HG02623 (cell line): ENCODE results near the gene PELI2.

Source experiments
- ATAC-seq: cut with Tn5 transposase; IDR thresholded peaks from one replicate; pipeline ENCODE4 v1.9.1; 2021; ENCODE audit warnings: moderate library complexity; ENCODE audit not compliant: unreplicated experiment

Gene PELI2

DNA sequence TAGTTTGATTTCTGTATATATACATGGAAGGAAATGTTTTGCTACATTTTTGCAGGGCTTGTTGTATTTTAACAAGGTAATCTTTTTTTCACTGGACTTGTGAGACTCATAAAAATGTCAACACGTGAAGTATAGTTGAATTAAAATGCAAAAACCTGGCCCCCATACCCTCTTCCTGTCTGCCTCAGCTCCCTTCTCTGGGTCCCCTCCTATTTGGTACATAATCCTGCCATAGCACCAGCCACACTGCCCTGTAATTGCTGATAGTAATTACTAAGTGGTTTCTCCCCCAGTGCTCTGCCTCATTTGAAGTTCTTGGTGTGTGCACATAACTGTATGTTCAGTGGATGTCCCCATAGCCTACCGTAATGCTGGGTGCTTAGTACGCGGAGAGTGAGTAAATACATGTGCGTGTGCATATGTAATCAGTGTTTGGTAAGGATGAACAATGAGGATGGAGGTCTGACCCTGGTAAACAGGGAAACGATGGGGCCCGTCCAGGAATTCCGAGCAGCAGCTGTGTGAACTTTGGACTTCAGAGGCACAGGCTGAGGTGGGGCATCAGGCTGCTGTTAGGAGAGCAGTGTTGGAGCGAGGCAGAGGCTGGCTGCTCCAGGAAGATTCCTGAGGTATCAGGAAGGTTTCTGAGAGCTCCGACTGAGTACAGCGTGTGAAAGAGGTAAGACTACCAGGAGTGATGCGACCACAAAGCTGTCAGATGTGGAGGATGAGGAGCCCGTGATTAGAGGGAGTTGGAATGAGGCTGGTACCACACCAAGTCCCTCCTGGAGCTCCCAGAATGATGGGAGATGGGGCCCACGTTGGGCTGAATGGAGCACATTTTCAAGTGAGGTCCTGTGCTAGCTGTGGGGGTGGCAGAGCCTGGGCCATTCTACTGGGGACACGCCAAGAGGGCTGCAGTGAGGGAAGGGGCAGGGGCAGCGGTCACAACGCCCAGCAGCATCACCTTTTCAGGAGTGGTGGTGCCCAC lies 106.8 kb downstream of the PELI2 start:
- ATAC-seq = no peak

DNA sequence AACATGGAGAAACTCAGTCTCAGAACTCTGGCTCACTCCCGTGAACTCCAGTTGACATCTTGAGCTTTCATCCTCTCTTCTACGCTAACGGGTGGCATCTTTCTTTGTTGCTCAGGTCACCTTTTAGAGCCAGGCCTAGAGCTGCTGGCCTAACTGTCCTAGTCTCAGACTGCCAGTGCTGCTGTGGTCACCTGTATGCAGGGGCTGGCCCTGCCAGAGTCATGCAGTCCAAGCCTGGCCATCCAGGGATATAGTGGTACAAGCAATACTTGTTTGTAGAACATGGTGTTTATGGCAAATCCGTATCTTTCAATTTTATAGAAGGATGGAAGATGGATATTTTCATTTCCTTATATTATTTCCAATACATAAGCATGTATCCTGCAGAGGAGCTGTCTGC lies 117.2 kb downstream of the PELI2 start:
- ATAC-seq = no peak

DNA sequence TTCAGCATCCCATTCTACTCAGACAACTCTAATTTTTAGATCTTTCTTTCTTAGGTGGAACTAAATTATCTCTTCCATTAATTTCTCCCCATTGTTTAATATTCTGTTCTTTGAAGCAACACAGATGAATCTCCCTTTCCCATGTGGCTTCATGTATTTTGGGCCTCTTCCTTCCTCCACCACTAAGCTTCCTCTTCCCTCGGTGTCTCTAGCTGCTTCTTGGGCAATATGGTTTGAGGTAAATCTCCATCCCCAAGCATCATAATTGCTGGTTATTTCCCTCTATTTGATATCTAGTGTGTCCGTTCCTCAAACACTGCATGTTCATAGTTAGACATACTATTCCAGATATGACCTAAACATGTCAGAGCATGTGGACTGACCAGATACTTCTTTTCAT lies 119.2 kb downstream of the PELI2 start:
- no peak for ATAC-seq

DNA sequence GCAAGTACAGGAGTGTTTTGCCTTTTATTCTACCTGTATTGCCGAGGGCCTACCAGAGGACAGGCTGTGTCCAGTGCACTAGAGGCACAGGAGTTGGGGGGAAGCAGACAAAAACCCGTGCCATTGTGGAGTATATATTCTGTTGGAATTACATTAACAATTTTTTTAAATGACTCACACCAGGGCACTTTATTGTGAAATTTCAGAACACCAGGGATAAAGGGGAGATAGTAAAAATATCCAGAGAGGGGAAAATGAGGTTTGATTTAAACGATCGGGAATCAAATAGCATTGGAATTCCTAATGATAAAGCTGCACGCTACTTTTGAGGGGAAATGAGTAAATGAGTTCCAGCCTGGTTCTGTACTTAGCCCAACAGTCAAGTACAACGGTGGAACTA lies 123.2 kb downstream of the PELI2 start:
- ATAC-seq = no peak

DNA sequence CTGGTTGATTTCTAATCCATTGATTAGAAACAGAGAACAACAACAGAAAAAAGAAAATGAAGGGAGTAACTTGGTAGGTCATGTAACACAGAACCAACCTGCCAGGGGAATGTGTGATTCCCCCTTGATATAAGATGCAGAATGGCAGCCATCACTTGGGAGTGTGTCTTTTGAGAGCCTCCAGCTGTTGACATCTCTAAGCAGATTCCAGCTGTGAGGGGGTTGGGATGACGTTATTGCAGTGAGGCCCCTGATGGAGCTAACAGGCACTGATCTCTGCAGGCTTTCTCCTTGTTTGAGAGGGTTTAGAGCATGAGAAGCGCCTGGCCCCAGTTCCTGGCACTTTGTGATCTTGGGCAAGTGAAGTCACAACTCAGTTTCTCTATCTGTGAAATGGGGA lies 124.9 kb downstream of the PELI2 start:
- no peak for ATAC-seq

DNA sequence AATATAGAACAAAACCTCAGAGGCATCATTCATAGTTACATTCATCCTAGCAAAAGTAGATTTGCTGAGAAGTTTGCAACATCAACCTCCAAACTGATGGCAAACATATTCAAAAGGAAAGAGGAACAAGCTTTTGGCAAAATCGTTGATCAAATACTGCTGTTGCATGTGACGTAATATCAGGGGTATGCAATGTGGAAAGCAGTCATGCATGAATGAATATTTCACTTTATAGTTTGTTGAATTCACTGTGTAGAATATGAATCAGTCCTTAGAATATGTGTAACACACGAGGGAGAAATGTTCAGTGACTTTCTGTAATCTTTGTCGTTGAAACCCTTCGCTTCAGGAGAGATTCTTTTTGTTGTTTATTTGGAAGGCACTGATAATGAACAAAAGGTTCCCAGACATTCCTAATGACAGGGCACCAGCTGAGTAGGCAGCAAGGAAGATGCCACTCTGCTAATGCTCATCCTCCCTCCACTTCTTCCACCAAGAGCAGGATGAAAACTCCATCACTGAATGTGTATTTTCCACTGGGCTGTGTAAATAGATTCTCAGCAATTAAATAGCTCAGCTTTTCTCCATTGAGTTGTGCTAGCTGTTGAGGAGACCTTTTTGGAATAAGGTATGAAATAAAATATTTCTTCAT lies 126.1 kb downstream of the PELI2 start:
- ATAC-seq = no peak

DNA sequence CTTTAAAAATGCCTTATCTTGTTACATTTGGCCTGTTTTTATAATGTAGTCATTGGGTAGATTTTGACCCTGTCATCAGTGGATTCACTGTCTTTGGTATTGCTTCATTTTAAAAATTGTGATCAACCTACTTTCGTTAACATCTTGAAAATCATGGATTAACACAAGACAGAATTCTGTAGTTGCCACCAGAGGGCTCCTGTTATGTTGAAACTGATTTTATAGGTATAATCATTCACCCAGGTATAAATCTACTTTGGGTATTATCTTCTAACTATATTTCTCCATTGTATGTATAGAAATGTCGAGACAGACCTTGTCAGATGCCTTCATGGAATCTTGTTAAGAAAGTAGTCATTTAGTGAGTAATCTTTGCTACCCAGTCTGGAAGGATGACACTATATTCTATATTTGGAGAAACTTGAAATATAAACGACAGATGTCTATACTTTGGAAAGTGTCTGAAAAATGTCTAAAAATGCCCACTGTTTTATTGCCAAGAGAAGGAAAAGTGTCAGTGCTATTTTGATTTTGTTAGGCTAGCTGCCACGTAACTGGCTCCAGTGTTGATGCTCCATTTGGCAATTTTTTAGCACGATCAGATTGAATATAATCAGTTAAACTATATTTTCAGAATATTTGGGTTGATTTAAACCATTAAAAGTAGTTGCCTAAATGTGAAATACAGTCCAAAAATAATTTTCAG lies 129.4 kb downstream of the PELI2 start:
- no peak for ATAC-seq

DNA sequence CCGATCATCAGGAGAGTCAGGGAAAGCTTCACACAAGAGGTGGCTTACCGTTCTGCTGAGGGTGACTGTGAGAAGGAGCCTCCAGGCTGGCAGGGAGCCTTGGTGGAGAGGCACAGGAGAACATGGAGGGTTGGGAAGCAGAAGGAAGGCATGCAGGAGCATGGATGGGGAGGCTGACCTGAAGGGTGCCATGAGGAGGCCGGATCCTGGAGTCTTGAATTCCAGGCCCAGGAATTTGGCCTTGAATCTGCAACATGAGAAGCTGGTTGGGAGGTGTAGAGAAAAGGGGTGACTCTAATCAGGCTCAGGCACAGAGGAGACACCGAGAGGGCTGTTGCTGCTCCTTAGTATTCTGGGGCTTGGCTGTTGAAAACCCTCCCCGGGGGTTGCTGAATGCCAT lies 130.2 kb downstream of the PELI2 start:
- ATAC-seq = no peak

DNA sequence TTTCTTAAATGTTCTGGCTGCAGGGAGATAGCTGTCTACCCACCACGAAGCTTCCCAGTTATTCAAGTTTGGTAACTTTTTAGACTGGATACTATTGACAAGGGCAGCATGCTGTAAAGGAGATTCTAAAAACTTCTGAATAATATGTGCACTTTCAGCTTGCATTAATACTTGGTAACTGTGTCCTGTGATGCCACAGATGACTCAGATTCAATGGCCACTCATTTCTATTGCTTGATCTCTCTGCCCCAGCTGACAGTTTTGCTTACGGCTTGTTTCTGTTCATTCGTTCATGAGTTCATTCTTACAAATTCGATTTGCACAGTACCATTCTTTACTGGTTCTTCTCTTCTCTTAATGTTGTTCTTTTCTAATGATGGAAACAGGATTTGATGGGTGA lies 142.8 kb downstream of the PELI2 start:
- ATAC-seq = no peak

DNA sequence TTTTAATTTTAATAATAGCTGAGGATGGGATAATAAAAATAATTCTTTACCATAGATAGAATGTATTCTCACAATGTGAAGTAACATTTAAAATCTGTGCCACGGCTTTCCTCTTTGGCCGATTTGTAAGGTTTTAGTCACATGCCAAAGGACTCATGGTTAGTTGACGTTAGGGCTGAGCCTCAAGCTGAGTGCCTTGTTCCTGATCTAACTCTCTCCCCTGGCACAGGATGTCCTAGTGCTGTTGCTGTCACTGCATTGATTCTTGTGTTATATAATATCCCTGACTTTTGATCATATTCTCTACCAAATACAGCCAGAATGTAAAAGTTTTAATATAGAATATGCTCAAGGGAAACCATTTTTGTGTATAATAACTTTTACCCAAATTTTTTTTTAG lies 144.3 kb downstream of the PELI2 start:
- no peak for ATAC-seq

DNA sequence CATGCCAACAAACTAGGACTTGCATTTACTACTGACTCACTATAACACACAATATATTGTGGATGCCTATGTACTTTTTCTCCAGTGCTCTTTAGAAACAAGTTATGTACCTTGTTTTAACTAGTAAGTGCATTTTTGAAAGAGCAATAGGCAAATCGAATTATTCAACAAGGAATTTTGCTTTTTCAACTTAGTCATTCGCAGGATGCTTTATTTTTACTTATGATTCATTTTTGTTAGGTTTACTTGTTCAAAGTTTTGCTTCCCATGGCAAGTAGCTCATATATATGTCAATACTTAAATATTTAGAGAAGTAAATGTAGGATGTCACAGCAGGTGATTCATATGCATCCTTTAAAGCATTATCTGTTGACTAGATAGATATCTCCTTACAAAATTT lies 149.8 kb downstream of the PELI2 start:
- no peak for ATAC-seq

DNA sequence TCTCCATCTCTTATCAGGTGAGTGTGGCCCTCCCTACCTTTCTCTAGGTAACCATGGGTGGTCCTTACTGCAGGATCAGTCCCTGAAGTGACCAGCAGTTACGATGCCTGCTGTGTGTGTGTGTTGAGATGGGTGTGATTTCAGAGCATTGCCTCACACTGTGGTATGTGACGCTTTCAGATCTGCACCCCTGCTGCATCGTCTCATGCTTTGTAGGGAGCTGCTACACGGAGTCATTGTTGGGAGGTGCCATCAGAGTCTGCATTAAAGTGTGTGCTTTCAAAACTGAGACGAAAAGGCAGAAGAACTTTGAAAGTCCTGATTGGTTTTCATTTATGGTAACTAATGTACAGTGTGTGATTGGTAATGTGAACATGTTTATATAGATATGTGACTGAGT lies 150.5 kb downstream of the PELI2 start:
- ATAC-seq = no peak

DNA sequence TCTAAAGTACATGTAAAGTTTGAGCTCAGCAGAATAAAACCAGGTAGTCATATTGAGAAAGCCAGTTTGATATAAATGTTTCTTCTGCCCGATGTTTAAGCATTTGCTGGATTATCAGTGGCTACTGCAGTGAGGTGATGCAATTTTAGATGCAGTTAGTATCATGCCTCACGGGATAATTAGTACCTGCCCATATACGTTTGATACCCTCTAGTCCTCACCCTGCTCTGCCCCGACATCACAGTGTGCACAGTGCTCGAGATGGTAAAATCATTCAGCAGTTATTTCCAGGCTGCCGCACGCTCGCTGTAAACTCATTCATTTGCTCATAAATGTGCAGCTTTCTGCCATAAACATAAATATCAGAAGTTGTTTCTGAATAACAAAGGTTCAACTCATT lies 152.7 kb downstream of the PELI2 start:
- ATAC-seq = no peak

DNA sequence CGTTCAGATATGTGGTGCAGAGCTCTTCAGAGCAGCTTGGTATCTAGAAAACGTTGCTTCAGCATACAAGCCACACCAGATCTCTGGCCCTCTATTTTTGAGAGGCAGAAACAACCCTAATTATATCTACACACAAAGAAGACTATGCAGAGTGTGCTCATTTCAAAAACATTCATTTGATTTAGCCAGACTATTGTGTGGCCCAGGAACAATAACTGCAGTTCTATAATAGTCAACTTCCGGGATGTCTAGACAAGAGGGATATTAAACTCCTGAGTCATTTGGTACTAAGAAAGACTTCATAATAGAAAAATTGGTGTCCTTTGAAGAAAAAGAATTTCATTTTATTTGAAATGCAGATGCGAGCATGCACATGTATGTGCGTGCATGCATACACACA lies 153.8 kb downstream of the PELI2 start:
- no peak for ATAC-seq

DNA sequence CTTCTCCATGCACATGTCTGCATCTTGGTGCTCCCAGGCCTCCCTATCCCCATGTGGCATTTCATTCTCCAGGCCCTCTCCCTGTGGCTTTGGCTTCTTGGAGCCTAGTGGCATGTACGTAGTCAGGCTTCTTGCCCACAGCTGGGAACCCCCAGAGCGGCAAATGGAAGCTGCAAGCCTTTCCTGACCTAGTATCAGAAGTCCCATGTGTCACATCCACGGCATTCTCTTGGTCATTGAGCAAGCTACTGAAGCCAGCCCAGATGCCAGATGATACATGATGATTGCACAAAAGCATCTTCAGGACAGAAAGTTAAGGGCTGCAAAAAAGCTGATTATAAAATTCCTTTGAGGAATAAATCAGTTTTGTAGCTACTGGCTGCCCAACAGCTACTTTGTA lies 154.9 kb downstream of the PELI2 start:
- ATAC-seq = no peak

DNA sequence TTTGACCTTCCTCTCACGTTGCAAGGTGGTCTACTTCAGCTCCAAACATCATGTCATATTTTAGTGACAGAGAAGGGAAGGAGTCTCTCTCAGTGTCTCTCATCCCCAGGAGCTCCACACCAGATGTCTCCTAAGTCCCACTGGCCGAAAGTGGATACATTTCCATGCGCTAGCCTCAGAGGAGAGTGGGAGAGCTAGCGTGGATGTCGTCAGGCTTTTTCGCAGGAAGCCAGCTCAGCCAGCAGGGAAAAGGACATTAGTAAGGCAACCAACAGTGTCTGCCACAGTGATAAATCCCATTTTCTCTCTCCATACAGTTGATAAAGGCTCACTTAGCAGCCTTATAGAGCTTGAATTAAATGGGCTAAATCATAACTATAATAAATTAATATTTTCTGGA lies 155.7 kb downstream of the PELI2 start:
- ATAC-seq = no peak

DNA sequence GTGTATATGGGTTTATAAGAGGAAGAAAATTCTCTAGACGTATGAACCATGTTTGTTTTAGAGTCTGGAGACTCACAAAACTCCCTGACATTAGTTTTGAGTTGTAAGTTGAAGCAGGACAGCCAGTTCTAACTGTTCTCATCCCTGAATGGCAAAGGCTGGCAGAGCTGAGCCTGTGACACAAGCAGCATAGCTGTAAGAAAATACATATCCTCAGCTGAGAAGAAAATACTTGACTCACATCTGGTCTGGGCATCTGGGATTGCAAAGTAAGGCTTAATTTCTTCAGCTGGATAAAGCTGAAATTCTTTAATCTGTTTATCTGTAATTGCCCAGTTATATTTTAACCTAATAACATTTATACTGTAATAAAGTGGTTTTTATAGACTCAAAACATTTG lies 156.3 kb downstream of the PELI2 start:
- ATAC-seq = no peak

DNA sequence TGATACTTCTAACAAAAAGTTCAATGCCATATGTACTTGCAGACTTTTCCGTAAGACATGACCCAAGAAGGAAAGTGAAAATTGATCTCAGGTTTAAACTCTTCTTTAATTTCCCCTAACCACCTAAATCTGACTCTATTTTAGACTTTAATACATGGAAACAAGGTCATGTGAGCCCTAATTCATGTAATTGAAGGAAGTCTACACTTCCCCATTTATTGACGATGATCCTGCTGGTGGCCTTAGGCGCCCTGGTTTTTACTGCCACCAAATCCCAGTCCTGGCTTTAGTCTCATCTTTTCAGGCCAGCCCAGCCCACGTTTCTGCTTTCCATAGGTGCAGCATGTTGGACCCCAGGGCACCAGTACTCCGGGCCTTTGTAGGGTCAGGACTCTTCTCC lies 157.9 kb downstream of the PELI2 start:
- no peak for ATAC-seq

DNA sequence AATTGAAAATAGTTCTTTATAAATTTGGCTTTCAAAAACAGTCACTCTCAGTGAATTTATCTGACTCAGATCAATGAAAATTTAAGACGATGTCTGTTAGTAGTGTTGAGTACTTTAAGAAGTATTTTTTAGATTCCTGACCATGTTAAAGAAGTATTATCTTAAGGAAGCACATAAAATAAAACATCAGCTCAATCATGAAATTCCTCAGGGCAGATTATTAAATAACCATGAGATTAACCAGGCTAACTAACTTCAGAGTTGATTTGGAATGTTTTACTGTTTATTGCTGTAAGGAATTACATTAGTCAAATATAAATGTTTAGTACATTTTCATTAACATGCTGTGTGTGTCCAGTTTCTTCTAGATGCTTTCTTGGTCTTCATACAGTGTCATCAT lies 160.2 kb downstream of the PELI2 start:
- ATAC-seq = no peak

DNA sequence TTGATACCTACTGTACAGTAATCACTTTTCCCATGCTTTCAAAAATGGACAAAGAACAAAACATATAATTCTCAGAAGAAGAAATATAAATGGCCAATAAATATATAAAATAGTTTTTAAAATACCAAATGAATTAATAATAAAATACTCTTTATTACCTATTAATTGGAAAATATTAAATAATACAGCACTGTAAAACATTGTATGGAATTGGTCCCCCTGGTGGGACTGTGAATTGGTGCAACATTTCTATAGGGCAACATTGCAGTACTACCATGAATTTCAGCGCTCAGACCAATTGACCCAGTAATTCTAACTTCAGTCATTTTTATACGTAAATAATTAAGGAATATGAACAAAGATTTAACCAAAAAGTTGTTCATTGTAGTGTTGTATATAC lies 162.6 kb downstream of the PELI2 start:
- no peak for ATAC-seq

DNA sequence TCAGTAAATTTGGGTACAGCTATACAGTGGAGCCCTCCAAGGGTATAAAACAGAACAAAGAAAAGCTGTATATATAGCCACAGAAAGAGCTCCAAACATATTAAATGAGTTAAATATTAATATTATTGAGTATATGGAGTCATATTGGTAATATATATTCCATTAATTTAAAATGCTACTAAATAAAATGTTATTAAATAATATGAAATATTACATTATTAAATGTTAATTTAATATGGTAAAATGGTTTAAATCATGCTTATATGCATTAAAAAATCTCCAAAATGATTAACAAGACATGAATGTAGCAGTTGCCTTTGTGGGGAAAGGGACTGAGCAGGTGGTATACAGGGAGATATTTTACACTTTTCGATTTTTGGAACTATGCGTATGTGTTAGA lies 164.0 kb downstream of the PELI2 start:
- ATAC-seq = no peak

DNA sequence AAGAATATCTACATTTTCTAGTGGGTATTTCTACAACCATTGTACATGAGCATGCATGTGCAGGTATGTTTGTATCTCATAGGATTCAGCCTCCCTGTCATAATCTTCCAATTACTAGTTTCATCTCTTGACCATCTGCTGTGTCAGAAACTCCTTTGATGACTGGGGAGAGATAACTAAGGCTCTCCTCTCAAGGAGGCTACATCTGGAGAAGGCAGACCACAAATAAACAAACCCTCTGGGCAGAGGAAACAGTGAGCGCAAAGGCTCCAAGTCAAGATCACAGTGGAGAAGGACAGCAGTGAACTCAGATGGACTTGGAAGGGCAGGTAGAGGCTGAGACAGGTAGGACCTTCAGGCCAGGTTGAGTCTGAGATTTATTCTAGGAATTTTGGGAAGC lies 166.4 kb downstream of the PELI2 start:
- ATAC-seq = no peak
